Measurements from ENCODE around the gene ASAP2.

Gene ASAP2

GRCh38 chr2:9359463-9359862 lies 152.9 kb downstream of the ASAP2 start:
- DNase-seq: no peak

GRCh38 chr2:9360110-9360509 lies 153.5 kb downstream of the ASAP2 start:
- DNase-seq: no peak

- DNase-seq: no peak
Measured at GRCh38 chr2:9360701-9361100, 154.1 kb downstream of the ASAP2 start.

GRCh38 chr2:9364373-9364772 lies 157.8 kb downstream of the ASAP2 start:
- no peak for DNase-seq

GRCh38 chr2:9364791-9365497 lies 158.3 kb downstream of the ASAP2 start:
- no peak for DNase-seq

- DNase-seq: no peak
Measured at GRCh38 chr2:9365498-9366019, 158.9 kb downstream of the ASAP2 start.

- DNase-seq: no peak
Measured at GRCh38 chr2:9366026-9366425, 159.4 kb downstream of the ASAP2 start.

GRCh38 chr2:9370746-9371145 lies 164.1 kb downstream of the ASAP2 start:
- DNase-seq: no peak

- DNase-seq: no peak
Measured at GRCh38 chr2:9373047-9373446, 166.4 kb downstream of the ASAP2 start.

GRCh38 chr2:9373476-9373875 lies 166.9 kb downstream of the ASAP2 start:
- DNase-seq: no peak

GRCh38 chr2:9374071-9374730 lies 167.6 kb downstream of the ASAP2 start:
- DNase-seq: no peak

- DNase-seq: no peak
Measured at GRCh38 chr2:9375857-9376428, 169.3 kb downstream of the ASAP2 start.

GRCh38 chr2:9377461-9378097 lies 171.0 kb downstream of the ASAP2 start:
- DNase-seq: no peak

- no peak for DNase-seq
Measured at GRCh38 chr2:9378433-9379390, 172.1 kb downstream of the ASAP2 start.

GRCh38 chr2:9379391-9379755 lies 172.8 kb downstream of the ASAP2 start:
- no peak for DNase-seq

GRCh38 chr2:9380702-9381628 lies 174.4 kb downstream of the ASAP2 start:
- DNase-seq: no peak

GRCh38 chr2:9382604-9383235 lies 176.1 kb downstream of the ASAP2 start:
- no peak for DNase-seq

- no peak for DNase-seq
Measured at GRCh38 chr2:9384521-9384920, 177.9 kb downstream of the ASAP2 start.

- DNase-seq: no peak
Measured at GRCh38 chr2:9385841-9386240, 179.2 kb downstream of the ASAP2 start.

GRCh38 chr2:9388199-9388681 lies 181.6 kb downstream of the ASAP2 start:
- DNase-seq: no peak

Data from left hindlimb (tissue), 1 donor.